Keratinocyte (primary cell): ENCODE results near the gene SPEF1. TPM values are rescaled to one million over a fixed set of nuclear protein-coding genes. Genes with fewer than 3 reads are reported as not detected.

Experiments
- DNase-seq: peaks from one replicate; pipeline ENCODE4 v3.0.0-alpha.2; 2011; ENCODE audit warnings: low read depth, missing footprints, low spot score
- FAIRE-seq: peaks from 2 replicates; lab custom pipeline; 2011; peaks lifted over from hg19 to GRCh38; lab: Jason Lieb, UNC
- H2AFZ ChIP-seq: 2 replicates; pipeline ENCODE4 v1.6.0; 2012; ENCODE audit warnings: low read length, control low read depth, inconsistent platforms; ENCODE audit not compliant: control insufficient read depth
- H3K27ac ChIP-seq: 2 replicates; pipeline ENCODE4 v1.5.1; 2011; ENCODE audit warnings: low read length; ENCODE audit not compliant: control insufficient read depth, insufficient read depth
- H3K27me3 ChIP-seq: 3 replicates; pipeline ENCODE4 v1.6.0; 2011; ENCODE audit warnings: low read length; ENCODE audit not compliant: control insufficient read depth, insufficient read depth; ENCODE audit errors: extremely low read depth
- H3K36me3 ChIP-seq, 2 experiments: 2 replicates in 1 of 2; 3 replicates in 1 of 2; pipeline ENCODE4 v1.5.1; 2011; ENCODE audit warnings: low read length in 2 of 2, mild to moderate bottlenecking in 1 of 2; ENCODE audit not compliant: control insufficient read depth in 2 of 2, insufficient read depth in 2 of 2; ENCODE audit errors: extremely low read depth in 1 of 2
- H3K4me1 ChIP-seq: 3 replicates; pipeline ENCODE4 v1.5.1; 2011; ENCODE audit warnings: low read length; ENCODE audit not compliant: control insufficient read depth, insufficient read depth; ENCODE audit errors: extremely low read depth
- H3K4me2 ChIP-seq: 3 replicates; pipeline ENCODE4 v1.6.0; 2011; ENCODE audit warnings: low read depth, low read length; ENCODE audit not compliant: control insufficient read depth, insufficient read depth; ENCODE audit errors: extremely low read depth
- H3K4me3 ChIP-seq, 3 experiments: fragments of 200-600 bp in 1 of 3; sonication (generic) in 1 of 3; 2 replicates in 2 of 3; 3 replicates in 1 of 3; pipeline ENCODE4 v1.5.1; 2011 to 2016; ENCODE audit warnings: low read length in 3 of 3, mild to moderate bottlenecking in 3 of 3, control low read depth in 2 of 3, inconsistent platforms in 1 of 3, low read depth in 1 of 3, mixed read lengths in 1 of 3, mixed run types in 1 of 3, moderate library complexity in 1 of 3; ENCODE audit not compliant: control insufficient read depth in 2 of 3, insufficient read depth in 2 of 3; ENCODE audit errors: extremely low read depth in 1 of 3
- H3K79me2 ChIP-seq: 2 replicates; pipeline ENCODE4 v1.6.0; 2012; ENCODE audit warnings: low read length; ENCODE audit not compliant: control insufficient read depth, insufficient read depth
- H3K9ac ChIP-seq: 3 replicates; pipeline ENCODE4 v1.6.0; 2011; ENCODE audit warnings: low read length; ENCODE audit not compliant: control insufficient read depth, insufficient read depth; ENCODE audit errors: extremely low read depth
- H3K9me1 ChIP-seq: 3 replicates; pipeline ENCODE4 v1.6.0; 2011; ENCODE audit warnings: low read length; ENCODE audit not compliant: control insufficient read depth, insufficient read depth; ENCODE audit errors: extremely low read depth
- H3K9me3 ChIP-seq: 2 replicates; pipeline ENCODE4 v1.5.1; 2012; ENCODE audit warnings: low read depth, low read length; ENCODE audit not compliant: control insufficient read depth
- H4K20me1 ChIP-seq: 3 replicates; pipeline ENCODE4 v1.6.0; 2011; ENCODE audit warnings: low read length; ENCODE audit not compliant: control insufficient read depth, insufficient read depth; ENCODE audit errors: extremely low read depth
- CTCF ChIP-seq, 3 experiments: IDR thresholded peaks in 1 of 3; conservative IDR thresholded peaks in 1 of 3; optimal IDR thresholded peaks in 1 of 3; 2 replicates in 2 of 3; 3 replicates in 1 of 3; pipeline versions ENCODE3 to v1.5.1; 2011; ENCODE audit warnings: low read length in 3 of 3, mild to moderate bottlenecking in 3 of 3, moderate library complexity in 2 of 3, control low read depth in 1 of 3, inconsistent platforms in 1 of 3; ENCODE audit not compliant: insufficient read depth in 2 of 3; ENCODE audit errors: extremely low read depth in 1 of 3
- EZH2 ChIP-seq: IDR thresholded peaks from one replicate; pipeline ENCODE4 v1.6.1; 2012; ENCODE audit warnings: inconsistent platforms, mild to moderate bottlenecking, low read length, moderate library complexity
- dilution Hi-C: fragments of 300-500 bp; cut with MboI; formaldehyde crosslinking; loops from one replicate; pipeline ENCODE4 v1.7.0; 2020; ENCODE audit warnings: low sequenced_read_pairs; ENCODE audit not compliant: extremely low pct_ligation_motif_present
- polyA plus RNA-seq, 5 experiments: library from polyadenylated mRNA; depleted of rRNA in 3 of 5; stranded (reverse) in 3 of 5; stranded (forward) in 1 of 5; unstranded in 1 of 5; fragments of >200 nt; gene quantifications; 1 replicate in 1 of 5; 2 replicates in 3 of 5; 3 replicates in 1 of 5; pipeline versions ENCODE4 v1.2.1 to v1.2.3, GENCODE V29; 2011 to 2012; ENCODE audit warnings: missing spikeins in 2 of 5, low read depth in 1 of 5, low replicate concordance in 1 of 5

SPEF1 gene
- polyA plus RNA-seq, 1 donor (not counting 4 experiments of a cell fraction or from before 2014, with no cell fraction given) = 0.07 TPM

- FAIRE-seq (no peak), DNase-seq (no peak)
- Histone ChIP-seq H3K4me3 (no peak overlapping the region), H3K4me1 (no peaks in the 10 kb centered on the region), H3K9ac (no peak overlapping the region), H2AFZ (no peak overlapping the region), H4K20me1 (no peaks in the 10 kb centered on the region), H3K4me2 (no peak overlapping the region), H3K79me2 (no peaks in the 10 kb centered on the region), H3K36me3 (no peaks in the 10 kb centered on the region), H3K9me3 (no peaks in the 10 kb centered on the region), H3K9me1 (no peaks in the 10 kb centered on the region), H3K27ac (no peak overlapping the region), H3K27me3 (peaks cover 4% of the 10 kb centered on the region)
- TF ChIP-seq EZH2 (no peak), CTCF (optimal IDR thresholded peaks at IDR 0.05 in 1 of 3, IDR thresholded peaks at IDR 0.05 in 1 of 3, conservative IDR thresholded peaks at IDR 0.05 in 1 of 3; ENCODE audit: extremely low read depth in 1 of 3, insufficient read depth in 2 of 3, low read length in 3 of 3) (no peak)
- dilution Hi-C loops = no loop called here
Observed at GRCh38 chr20:3741836-3742458, 39.3 kb downstream of the SPEF1 start.

- dilution Hi-C loops = no loop called here
- Histone ChIP-seq H3K9ac (no peak overlapping the region), H3K36me3 (no peaks in the 10 kb centered on the region), H3K79me2 (no peaks in the 10 kb centered on the region), H3K27me3 (no peaks in the 10 kb centered on the region), H3K9me1 (no peaks in the 10 kb centered on the region), H3K4me2 (no peak overlapping the region), H2AFZ (no peak overlapping the region), H3K9me3 (no peaks in the 10 kb centered on the region), H3K4me3 (no peak overlapping the region), H4K20me1 (no peaks in the 10 kb centered on the region), H3K27ac (no peak overlapping the region), H3K4me1 (no peaks in the 10 kb centered on the region)
- no peak for DNase-seq
- TF ChIP-seq EZH2 (no peak), CTCF (optimal IDR thresholded peaks at IDR 0.05 in 1 of 3, IDR thresholded peaks at IDR 0.05 in 1 of 3, conservative IDR thresholded peaks at IDR 0.05 in 1 of 3; ENCODE audit: extremely low read depth in 1 of 3, insufficient read depth in 2 of 3, low read length in 3 of 3) (no peak)
- FAIRE-seq = no peak
Observed at GRCh38 chr20:3740615-3741301, 40.5 kb downstream of the SPEF1 start.
